SW 1271 (cell line): Measurements from ENCODE around the gene KPNA4.
"Not testable (repeated sequence)": the region's sequence is repeated elsewhere in the genome, so short reads cannot be mapped to it uniquely, and the experiment has no call there.

Experiments
- DNase-seq, 2 experiments: peaks; one replicate each; lab custom pipeline; 2025; lab: John Stamatoyannopoulos, UW

The KPNA4 gene, protein sequence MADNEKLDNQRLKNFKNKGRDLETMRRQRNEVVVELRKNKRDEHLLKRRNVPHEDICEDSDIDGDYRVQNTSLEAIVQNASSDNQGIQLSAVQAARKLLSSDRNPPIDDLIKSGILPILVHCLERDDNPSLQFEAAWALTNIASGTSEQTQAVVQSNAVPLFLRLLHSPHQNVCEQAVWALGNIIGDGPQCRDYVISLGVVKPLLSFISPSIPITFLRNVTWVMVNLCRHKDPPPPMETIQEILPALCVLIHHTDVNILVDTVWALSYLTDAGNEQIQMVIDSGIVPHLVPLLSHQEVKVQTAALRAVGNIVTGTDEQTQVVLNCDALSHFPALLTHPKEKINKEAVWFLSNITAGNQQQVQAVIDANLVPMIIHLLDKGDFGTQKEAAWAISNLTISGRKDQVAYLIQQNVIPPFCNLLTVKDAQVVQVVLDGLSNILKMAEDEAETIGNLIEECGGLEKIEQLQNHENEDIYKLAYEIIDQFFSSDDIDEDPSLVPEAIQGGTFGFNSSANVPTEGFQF

GRCh38 chr3:160565442-160566403, at the start of gene KPNA4:
Gene KPNA4, minus strand, starts transcription at chr3:160565571. Its CDS starts 289 bp downstream, at chr3:160565282.
- DNase-seq, result peak; percentile 91 to 95

DNA sequence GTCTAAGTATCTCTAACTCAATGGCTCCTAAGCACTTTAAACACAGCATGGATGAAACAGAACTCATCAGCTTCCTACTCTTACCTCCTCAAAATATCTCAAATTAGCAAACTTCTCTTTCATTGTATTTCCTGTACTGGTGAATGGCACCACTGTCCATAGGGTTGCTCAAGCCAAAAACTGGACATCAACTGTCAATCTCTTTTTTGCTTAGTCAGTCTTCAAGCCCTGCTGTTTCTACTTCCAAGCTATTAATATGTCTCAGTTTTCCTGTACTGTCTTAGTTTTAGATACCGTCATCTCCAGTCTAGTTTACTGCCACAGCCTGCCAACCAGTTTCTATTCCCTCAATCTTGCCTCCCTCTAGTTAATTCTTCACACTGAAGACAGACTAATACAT, 48.3 kb upstream of the KPNA4 start:
- DNase-seq, result no peak

GRCh38 chr3:160612386-160613075, 47.2 kb upstream of the KPNA4 start:
- DNase-seq, result no peak

DNA sequence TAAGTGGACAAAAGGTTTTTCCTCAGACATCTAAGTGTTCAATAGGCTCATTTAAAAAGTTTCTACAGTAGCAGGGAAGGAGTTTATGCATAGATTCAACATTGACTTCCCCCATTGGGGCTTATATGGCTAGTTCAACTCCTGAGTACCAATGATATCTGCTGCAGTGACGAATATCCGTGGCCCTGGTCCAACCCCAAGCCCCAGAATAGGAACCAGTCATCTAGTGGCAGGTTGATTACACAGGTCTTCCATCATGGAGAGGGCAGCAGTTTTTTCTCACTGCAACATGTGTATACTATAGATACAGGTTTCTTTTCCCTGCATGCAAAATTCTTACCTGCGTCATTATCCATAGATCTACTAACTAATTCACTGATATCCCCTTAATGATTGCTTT, 45.8 kb upstream of the KPNA4 start:
- no peak for DNase-seq

- DNase-seq, result no peak
These were observed 43.5 kb upstream of the KPNA4 start for GRCh38 chr3:160608870-160609269.

- no peak for DNase-seq
These were observed 42.5 kb upstream of the KPNA4 start for GRCh38 chr3:160607826-160608225.

DNA sequence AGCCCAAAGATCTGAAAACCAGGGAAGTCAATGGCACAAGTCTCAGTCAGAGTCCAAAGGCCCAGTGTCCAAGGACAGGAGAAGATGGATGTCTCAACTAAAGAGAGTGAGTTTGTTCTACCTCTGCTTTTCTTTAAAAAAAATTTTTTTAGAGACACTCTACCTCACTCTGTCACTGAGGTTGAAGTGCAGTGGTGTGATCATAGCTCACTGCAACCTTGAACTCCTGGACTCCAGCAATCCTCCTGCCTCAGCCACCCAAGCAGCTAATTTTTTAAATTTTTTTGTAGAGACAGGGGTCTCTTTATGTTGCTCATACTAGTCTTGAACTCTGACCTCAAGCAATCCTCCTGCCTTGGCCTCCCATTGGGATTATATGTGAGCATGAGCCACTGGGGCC, 39.9 kb upstream of the KPNA4 start:
- no peak for DNase-seq

GRCh38 chr3:160603845-160604244, 38.5 kb upstream of the KPNA4 start:
- DNase-seq, result not testable (repeated sequence)

DNA sequence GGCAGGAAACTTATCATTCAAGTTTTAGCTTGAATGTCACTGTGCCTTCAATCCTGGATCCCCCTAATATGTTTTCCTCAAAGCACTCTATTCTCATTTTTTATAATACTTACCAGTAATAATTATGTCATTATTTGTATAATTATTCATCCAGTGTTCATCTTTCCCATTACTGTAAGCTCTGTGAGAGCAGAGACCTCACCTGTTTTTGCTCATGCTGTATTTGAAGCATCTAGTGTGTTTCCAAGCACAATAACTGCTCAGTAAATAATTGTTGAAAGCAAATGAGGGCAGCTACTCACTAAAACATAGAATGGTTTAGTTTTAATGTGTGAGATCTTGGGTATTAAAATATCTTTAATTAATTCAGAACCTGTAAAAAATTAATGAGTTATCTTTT, 36.9 kb upstream of the KPNA4 start:
- DNase-seq, result no peak

DNA sequence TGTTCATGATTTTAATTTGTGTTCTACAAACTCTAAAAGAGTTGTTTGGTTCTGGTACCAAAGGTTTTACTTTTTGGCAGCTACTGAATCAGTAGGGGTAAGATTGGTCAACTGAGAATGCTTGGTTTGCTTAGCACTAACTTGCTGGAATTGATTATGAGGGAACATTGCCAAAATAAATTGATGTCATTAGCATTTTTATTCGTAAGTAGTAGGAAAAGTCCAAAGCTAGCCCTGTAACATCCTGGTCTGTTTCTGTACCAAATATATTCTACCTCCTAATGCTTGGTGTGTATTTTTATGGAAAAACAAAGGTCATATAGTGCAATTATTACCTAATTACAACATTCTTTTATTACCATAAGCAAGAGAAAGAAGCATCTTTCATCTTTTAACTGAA, 35.9 kb upstream of the KPNA4 start:
- DNase-seq, result no peak

GRCh38 chr3:160598865-160599264, 33.5 kb upstream of the KPNA4 start:
- no peak for DNase-seq

- DNase-seq, result no peak
These were observed 22.7 kb upstream of the KPNA4 start for GRCh38 chr3:160588023-160588422.

DNA sequence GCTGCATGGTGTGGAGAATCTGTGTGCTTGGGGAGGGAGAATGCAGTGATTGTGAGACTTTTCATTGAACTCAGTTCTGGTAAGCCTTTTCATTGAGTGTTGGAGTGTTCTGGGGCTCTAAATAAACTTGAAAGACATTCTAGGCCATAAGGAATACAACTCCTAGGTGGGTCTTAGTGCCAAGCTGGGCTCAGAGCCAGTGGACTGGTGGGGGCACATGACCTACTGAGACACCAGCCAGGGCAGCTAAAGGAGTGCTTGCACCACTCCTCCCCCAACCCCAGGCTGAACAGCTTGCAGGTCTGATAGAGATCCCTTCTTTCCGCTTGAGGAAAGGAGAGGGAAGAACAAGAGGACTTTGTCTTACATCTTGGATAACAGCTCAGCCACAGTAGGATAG, 21.7 kb upstream of the KPNA4 start:
- no peak for DNase-seq

DNA sequence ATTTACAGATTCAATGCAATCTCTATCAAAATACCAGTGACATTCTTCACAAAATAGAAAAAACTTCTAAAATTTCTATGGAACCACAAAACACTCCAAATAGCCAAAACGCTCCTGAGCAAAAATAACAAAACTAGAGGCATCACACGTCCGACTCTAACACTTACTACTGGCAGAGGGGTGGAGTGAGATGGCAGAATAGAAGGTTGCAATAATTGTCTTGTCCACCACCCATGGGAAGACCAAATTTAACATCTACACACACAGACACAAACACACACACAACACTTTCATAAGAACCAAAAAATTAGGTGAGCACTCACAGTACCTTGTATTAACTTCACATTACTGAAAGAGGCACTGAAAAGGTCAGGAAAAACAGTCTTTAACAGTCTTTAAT, 21.3 kb upstream of the KPNA4 start:
- no peak for DNase-seq

GRCh38 chr3:160583451-160583850, 18.1 kb upstream of the KPNA4 start:
- DNase-seq, result no peak

GRCh38 chr3:160580938-160581337, 15.6 kb upstream of the KPNA4 start:
- DNase-seq, result no peak

- DNase-seq, result no peak
These were observed 12.3 kb upstream of the KPNA4 start for GRCh38 chr3:160577556-160578195.

DNA sequence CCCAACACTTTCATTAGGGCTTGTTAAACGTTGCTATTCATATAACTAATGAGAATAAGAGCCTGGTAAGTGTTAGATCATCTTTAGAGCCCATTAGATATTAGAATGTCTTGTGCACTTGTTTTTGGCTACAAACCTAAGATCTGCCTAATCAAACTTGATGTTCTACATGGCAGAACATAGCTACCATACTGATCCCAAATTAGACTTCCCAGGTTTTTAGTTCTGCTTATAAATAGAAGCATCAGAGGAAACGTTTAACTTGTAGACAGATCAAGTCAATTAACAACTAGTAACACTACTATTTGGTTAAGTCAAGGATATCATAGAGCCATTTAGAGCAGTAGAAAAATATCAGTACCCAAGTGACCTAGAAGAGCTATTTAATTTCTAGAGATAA, 11.7 kb upstream of the KPNA4 start:
- DNase-seq, result no peak

GRCh38 chr3:160576621-160577020, 11.2 kb upstream of the KPNA4 start:
- no peak for DNase-seq

DNA sequence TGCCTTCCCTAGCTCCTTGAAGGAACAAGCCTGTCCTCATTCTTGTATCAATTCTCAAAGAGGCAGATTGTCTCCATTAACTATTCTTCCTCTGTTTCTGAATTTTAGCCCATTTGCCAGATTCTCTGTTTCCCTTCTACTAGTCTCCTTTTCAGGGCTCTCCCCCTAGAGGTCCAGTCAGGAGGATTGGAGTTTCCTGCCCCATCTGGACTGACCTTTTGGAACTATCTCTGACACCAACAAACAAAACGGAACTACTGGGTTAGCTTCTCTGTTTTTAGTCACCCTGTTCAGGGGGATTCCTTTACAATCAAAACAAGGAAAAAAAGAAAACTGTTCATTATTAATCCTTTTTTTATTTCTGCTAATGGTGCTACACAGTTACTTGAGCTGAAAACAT, 10.2 kb upstream of the KPNA4 start:
- DNase-seq, result no peak

DNA sequence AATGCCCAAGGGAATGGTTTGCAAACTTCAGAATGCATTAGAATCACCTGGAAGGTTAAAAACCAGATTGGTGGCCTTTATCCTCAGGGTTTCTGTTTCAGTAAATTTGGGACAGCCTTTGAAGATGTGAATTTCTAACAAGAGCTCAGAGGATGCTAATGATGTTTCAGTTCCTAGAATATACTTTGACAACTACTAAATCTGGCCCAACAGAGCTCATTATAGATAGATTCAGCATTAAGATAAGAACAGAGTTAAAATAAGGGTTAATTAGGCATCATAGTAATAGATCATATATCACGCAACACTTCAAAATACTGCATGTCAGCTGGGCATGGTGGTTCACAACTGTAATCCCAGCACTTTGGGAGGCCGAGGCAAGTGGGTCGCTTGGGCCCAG, 9.3 kb upstream of the KPNA4 start:
- DNase-seq, result no peak
